PC-9 (cell line): Measurements from ENCODE around the gene C5.

ENCODE experiments used
- EZH2 ChIP-seq: fragments of 200-600 bp; sonication (generic); IDR thresholded peaks from 2 replicates; pipeline ENCODE4 v1.8.0; 2017; ENCODE audit warnings: antibody characterized with exemption, low read depth
- TF ChIP-seq, protein P1 (sequence below): fragments of 200-600 bp; sonication (generic); conservative IDR thresholded peaks from 2 replicates; pipeline ENCODE4 v1.6.1; 2017; ENCODE audit warnings: mixed run types, antibody characterized with exemption, mild to moderate bottlenecking, moderate library complexity

DNA sequence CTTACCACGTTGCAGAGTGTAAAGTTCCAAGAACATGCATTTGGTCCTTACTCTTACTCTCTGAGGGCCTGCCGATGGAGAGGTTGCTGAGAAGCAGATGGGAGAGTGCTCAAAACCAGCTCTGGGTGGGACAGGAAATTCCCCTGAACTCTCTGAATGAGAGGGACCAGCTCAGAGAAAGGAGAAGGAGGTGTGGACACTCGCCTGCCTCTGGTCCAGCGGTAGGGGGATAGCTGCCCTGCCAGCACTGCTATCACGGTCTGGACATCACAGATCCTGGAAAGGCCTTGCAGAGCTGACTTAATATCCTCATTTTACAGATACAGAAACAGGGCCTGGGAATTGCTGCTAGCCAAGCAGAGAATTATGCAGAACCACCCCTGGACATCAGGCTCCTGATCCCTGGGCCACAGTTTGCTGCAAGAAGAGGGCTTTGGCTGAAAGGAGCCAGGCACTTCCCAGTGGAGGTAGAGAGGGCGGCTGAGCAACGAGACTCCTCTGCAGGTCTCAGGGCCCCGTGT lies 128.4 kb downstream of the C5 start:
- TF ChIP-seq, protein P1, sequence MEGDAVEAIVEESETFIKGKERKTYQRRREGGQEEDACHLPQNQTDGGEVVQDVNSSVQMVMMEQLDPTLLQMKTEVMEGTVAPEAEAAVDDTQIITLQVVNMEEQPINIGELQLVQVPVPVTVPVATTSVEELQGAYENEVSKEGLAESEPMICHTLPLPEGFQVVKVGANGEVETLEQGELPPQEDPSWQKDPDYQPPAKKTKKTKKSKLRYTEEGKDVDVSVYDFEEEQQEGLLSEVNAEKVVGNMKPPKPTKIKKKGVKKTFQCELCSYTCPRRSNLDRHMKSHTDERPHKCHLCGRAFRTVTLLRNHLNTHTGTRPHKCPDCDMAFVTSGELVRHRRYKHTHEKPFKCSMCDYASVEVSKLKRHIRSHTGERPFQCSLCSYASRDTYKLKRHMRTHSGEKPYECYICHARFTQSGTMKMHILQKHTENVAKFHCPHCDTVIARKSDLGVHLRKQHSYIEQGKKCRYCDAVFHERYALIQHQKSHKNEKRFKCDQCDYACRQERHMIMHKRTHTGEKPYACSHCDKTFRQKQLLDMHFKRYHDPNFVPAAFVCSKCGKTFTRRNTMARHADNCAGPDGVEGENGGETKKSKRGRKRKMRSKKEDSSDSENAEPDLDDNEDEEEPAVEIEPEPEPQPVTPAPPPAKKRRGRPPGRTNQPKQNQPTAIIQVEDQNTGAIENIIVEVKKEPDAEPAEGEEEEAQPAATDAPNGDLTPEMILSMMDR = no peak
- no peak for TF ChIP-seq EZH2
